B cell (primary cell): Measurements from ENCODE around the gene FRMD4A. TPM values are rescaled to one million over a fixed set of nuclear protein-coding genes. Genes with fewer than 3 reads are reported as not detected.
A peak's percentile ranks its signal among the peaks of the same experiment; 100 is the strongest.

Source experiments
- ATAC-seq: fragments of 200-7000 bp; cut with Tn5 transposase; one replicate; pipeline ENCODE4 v1.10.0; 2021; ENCODE audit warnings: low read depth, mild to moderate bottlenecking, moderate number of reproducible peaks, moderate library complexity
- CTCF ChIA-PET: fragments of 350-600 bp; sonication (Branson Sonifier 250); formaldehyde crosslinking; loops from one replicate; lab custom pipeline; 2021; ENCODE audit warnings: antibody characterized with exemption, inconsistent platforms; lab: Charles Lee
- POLR2A ChIA-PET: fragments of 350-600 bp; sonication (Branson Sonifier 250); formaldehyde crosslinking; loops from one replicate; lab custom pipeline; 2021; ENCODE audit warnings: antibody characterized with exemption; lab: Charles Lee
- DNase-seq: peaks from one replicate; pipeline ENCODE4 v3.0.0; 2013
- H2AFZ ChIP-seq: 2 replicates; pipeline ENCODE4 v1.6.1; 2012; ENCODE audit warnings: mild to moderate bottlenecking, low read depth, low read length; ENCODE audit not compliant: insufficient read depth, poor library complexity, severe bottlenecking
- H3K27ac ChIP-seq, 2 donors: 1 replicate in 1 of 2; 2 replicates in 1 of 2; pipeline ENCODE4 v1.5.1; 2012 to 2013; ENCODE audit warnings: low read length in 2 of 2, mild to moderate bottlenecking in 2 of 2, moderate library complexity in 1 of 2
- H3K27me3 ChIP-seq, 4 experiments: fragments of 200-600 bp in 1 of 4; sonication (generic) in 1 of 4; replicated peaks in 1 of 4; 1 replicate in 2 of 4; 2 replicates in 2 of 4; pipeline versions ENCODE4 v1.6.1 to v1.7.0; 2013 to 2016; ENCODE audit warnings: low read length in 3 of 4, mild to moderate bottlenecking in 2 of 4, mixed read lengths in 1 of 4, moderate library complexity in 1 of 4; ENCODE audit not compliant: insufficient read depth in 4 of 4, control insufficient read depth in 3 of 4; ENCODE audit errors: control extremely low read depth in 1 of 4
- H3K36me3 ChIP-seq, 2 experiments: replicated peaks in 1 of 2; 1 replicate in 1 of 2; 2 replicates in 1 of 2; pipeline versions ENCODE4 v1.6.1 to v1.7.1; 2013; ENCODE audit warnings: low read length in 1 of 2; ENCODE audit not compliant: insufficient read depth in 2 of 2, control insufficient read depth in 1 of 2; ENCODE audit errors: control extremely low read depth in 1 of 2, extremely low read depth in 1 of 2
- H3K4me1 ChIP-seq, 2 donors: fragments of 200-600 bp in 1 of 2; sonication (generic) in 1 of 2; 1 replicate in 1 of 2; 2 replicates in 1 of 2; pipeline versions ENCODE4 v1.5.1 to v1.6.1; 2013 to 2017; ENCODE audit warnings: low read length in 2 of 2; ENCODE audit not compliant: control insufficient read depth in 2 of 2, insufficient read depth in 2 of 2
- H3K4me2 ChIP-seq: replicated peaks from 2 replicates; pipeline ENCODE3; 2012; ENCODE audit warnings: mild to moderate bottlenecking, low read depth, low read length; ENCODE audit not compliant: poor library complexity, severe bottlenecking
- H3K4me3 ChIP-seq, 5 experiments: fragments of 200-600 bp in 1 of 5; sonication (generic) in 1 of 5; 1 replicate in 3 of 5; 2 replicates in 2 of 5; pipeline versions ENCODE4 v1.5.1 to v1.7.0; 2011 to 2016; ENCODE audit warnings: low read length in 4 of 5, mild to moderate bottlenecking in 4 of 5, low read depth in 2 of 5, control low read depth in 1 of 5, moderate library complexity in 1 of 5; ENCODE audit not compliant: insufficient read depth in 1 of 5; ENCODE audit errors: control extremely low read depth in 1 of 5, extremely low read depth in 1 of 5
- H3K79me2 ChIP-seq: fragments of 200-600 bp; sonication (generic); one replicate; pipeline ENCODE4 v1.6.0; 2016; ENCODE audit warnings: low read length; ENCODE audit not compliant: control insufficient read depth, insufficient read depth
- H3K9ac ChIP-seq: fragments of 200-600 bp; sonication (generic); 2 replicates; pipeline ENCODE4 v1.6.1; 2017; ENCODE audit warnings: mild to moderate bottlenecking, low read length, moderate library complexity
- H3K9me3 ChIP-seq, 3 donors: one replicate each; pipeline versions ENCODE4 v1.6.1 to v1.7.1; 2013; ENCODE audit warnings: low read length in 2 of 3; ENCODE audit not compliant: control insufficient read depth in 2 of 3, insufficient read depth in 1 of 3; ENCODE audit errors: control extremely low read depth in 1 of 3
- H4K20me1 ChIP-seq: 2 replicates; pipeline ENCODE4 v1.6.0; 2012; ENCODE audit warnings: mild to moderate bottlenecking, low read length; ENCODE audit not compliant: insufficient read depth, control insufficient read depth, poor library complexity, severe bottlenecking
- H3K27ac Mint-ChIP-seq: one replicate; pipeline ENCODE4 v1.8.0; 2021; ENCODE audit warnings: mixed read lengths
- H3K27me3 Mint-ChIP-seq: one replicate; pipeline ENCODE4 v1.8.0; 2021; ENCODE audit warnings: mixed read lengths
- H3K4me1 Mint-ChIP-seq: one replicate; pipeline ENCODE4 v1.8.0; 2021; ENCODE audit warnings: mixed read lengths
- H3K4me3 Mint-ChIP-seq: one replicate; pipeline ENCODE4 v1.8.0; 2021; ENCODE audit warnings: mixed read lengths
- H3K9me3 Mint-ChIP-seq: one replicate; pipeline ENCODE4 v1.8.0; 2022; ENCODE audit warnings: mixed read lengths; ENCODE audit not compliant: insufficient read depth
- EZH2 ChIP-seq: IDR thresholded peaks from 2 replicates; pipeline ENCODE4 v1.6.1; 2012; ENCODE audit warnings: borderline replicate concordance, low read depth, mild to moderate bottlenecking, moderate library complexity, low read length; ENCODE audit not compliant: insufficient read depth, poor library complexity, severe bottlenecking
- WGBS: methylation state at CpG from one replicate; pipeline ENCODE4 v1.1.5; 2013; ENCODE audit warnings: missing lambda C conversion rate; ENCODE audit not compliant: insufficient coverage; 5-methylcytosine and 5-hydroxymethylcytosine counted together
- intact Hi-C: fragments of 100-400 bp; cut with micrococcal nuclease; formaldehyde crosslinking; loops from one replicate; pipeline ENCODE4 v1.10.0; 2022
- polyA plus RNA-seq: library from polyadenylated mRNA; depleted of rRNA; stranded (reverse); fragments of >200 nt; gene quantifications from 2 replicates; pipeline ENCODE4 v1.2.3, GENCODE V29; 2012
- total RNA-seq, 2 donors: library from RNA; stranded (reverse); fragments of 120-200 nt in 1 of 2; gene quantifications; 1 replicate in 1 of 2; 2 replicates in 1 of 2; pipeline versions ENCODE4 v1.2.3 to v1.2.4, GENCODE V29; 2013 to 2022
- TF ChIP-seq, protein P1 (sequence below): fragments of 200-600 bp; IDR thresholded peaks from one replicate; pipeline ENCODE4 v1.8.0; 2022; ENCODE audit warnings: antibody characterized with exemption, mild to moderate bottlenecking

The FRMD4A gene
- total and polyA plus RNA-seq, 2 donors (not counting 1 experiment from before 2014, with no cell fraction given): 0.76 to 3.4 TPM

DNA sequence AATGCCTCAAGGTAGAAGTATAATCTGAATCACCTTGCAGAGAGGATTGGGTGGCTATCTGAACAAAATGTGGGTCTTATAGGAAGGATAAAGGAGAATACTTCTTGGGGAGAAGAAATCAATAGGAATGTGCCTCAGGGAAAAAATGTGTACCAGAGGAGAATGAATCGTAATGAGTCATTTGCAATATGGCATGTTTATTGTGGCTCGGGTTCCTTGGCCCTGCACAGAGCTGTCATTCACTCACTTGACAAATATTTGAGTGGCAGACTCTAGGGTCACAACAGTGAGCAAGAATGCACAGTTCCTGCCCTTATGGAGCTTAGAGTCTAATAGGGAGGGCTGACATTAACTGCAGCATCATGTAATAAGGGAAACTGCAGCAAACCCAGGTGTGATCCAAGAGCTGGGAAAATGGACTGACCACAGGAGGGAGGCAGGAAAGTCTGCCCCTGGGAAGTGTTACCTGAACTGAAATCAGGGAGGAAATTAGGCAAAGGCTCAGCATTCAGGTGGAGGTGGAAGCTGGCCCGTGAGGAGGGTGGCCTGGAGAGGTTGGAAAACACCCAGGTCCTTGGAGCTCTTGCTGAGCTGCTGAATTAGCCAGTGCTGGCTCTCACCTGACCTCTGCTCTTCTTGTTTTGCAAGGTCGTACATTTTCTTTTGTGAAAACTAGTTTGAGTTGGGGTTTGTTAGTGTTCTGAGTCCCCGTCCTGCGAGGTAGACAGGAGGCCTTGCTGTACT is 203.9 kb downstream of the FRMD4A start:
- CTCF ChIA-PET: no interaction called here
- Histone ChIP-seq H3K9me3 (no peaks in the 10 kb centered on the region), H3K79me2 (no peaks in the 10 kb centered on the region), H3K27ac (no peak overlapping the region), H3K4me3 (no peak overlapping the region), H3K36me3 (no peaks in the 10 kb centered on the region), H3K4me2 (no peak overlapping the region), H3K9ac (no peak overlapping the region), H4K20me1 (no peaks in the 10 kb centered on the region), H2AFZ (no peak overlapping the region), H3K27me3 (no peaks in the 10 kb centered on the region), H3K4me1 (peaks cover 5 to 7% of the 10 kb centered on the region in 2 donors)
- no peak overlapping the region for H3K4me3 Mint-ChIP-seq
- intact Hi-C loops: no loop called here
- peaks cover 12% of the 10 kb centered on the region for H3K27me3 Mint-ChIP-seq
- POLR2A ChIA-PET: interaction anchor here (0.6 kb wide), 1 partner anchor 18 kb away, joined by 4 read pairs; no protein-coding TSS in a partner anchor
- DNase-seq (no peak), ATAC-seq (no peak)
- WGBS: 89% methylated on average over 5 of the region's 6 CpGs
- H3K27ac Mint-ChIP-seq: no peak overlapping the region
- TF ChIP-seq EZH2: no peak
- TF ChIP-seq, protein P1, sequence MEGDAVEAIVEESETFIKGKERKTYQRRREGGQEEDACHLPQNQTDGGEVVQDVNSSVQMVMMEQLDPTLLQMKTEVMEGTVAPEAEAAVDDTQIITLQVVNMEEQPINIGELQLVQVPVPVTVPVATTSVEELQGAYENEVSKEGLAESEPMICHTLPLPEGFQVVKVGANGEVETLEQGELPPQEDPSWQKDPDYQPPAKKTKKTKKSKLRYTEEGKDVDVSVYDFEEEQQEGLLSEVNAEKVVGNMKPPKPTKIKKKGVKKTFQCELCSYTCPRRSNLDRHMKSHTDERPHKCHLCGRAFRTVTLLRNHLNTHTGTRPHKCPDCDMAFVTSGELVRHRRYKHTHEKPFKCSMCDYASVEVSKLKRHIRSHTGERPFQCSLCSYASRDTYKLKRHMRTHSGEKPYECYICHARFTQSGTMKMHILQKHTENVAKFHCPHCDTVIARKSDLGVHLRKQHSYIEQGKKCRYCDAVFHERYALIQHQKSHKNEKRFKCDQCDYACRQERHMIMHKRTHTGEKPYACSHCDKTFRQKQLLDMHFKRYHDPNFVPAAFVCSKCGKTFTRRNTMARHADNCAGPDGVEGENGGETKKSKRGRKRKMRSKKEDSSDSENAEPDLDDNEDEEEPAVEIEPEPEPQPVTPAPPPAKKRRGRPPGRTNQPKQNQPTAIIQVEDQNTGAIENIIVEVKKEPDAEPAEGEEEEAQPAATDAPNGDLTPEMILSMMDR: no peak
- no peaks in the 10 kb centered on the region for H3K9me3 Mint-ChIP-seq
- peaks cover 11% of the 10 kb centered on the region for H3K4me1 Mint-ChIP-seq

DNA sequence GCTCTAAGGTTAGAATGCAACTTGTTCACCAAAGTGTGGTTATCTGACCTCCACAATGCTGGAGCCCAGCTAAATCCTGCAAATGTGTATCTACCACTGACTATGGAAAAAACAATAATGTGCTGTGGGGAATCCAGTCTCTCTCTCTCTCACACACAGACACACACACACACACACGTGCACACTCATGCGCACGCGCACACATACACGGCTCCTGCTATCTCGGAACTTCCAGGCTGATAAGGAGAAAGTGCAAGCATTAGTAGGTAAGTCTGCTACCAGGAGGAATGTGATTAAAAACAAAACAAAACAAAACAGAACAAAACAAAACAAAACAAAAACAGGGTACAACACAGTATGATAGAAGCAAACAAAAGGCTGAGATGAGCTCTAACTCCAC is 205.2 kb downstream of the FRMD4A start:
- Histone ChIP-seq H3K79me2 (no peaks in the 10 kb centered on the region), H2AFZ (no peak overlapping the region), H3K36me3 (no peaks in the 10 kb centered on the region), H3K4me1 (peaks cover 5 to 7% of the 10 kb centered on the region in 2 donors), H3K9ac (no peak overlapping the region), H4K20me1 (no peaks in the 10 kb centered on the region), H3K27ac (no peak overlapping the region), H3K27me3 (no peaks in the 10 kb centered on the region), H3K9me3 (no peaks in the 10 kb centered on the region), H3K4me3 (no peak overlapping the region), H3K4me2 (no peak overlapping the region)
- Mint-ChIP-seq H3K4me1 (peaks cover 11% of the 10 kb centered on the region), H3K27me3 (peaks cover 12% of the 10 kb centered on the region), H3K4me3 (no peak overlapping the region), H3K27ac (peak overlapping the region; percentile 13), H3K9me3 (no peaks in the 10 kb centered on the region)
- no CpG with 5 or more reads among the region's 6 CpGs for WGBS
- TF ChIP-seq, protein P1: no peak
- TF ChIP-seq EZH2: no peak
- ChIA-PET CTCF (no interaction called here), POLR2A (no interaction called here)
- DNase-seq (no peak), ATAC-seq (no peak)
- intact Hi-C loops: no loop called here
